GM12878 (cell line): Measurements from ENCODE around the gene BTBD19. TPM values are rescaled to one million over a fixed set of nuclear protein-coding genes. Genes with fewer than 3 reads are reported as not detected.

Experiments
- ATF7 ChIP-seq: fragments of 450-650 bp; IDR thresholded peaks from 2 replicates; pipeline ENCODE4 v1.6.1; 2016; ENCODE audit warnings: low read depth, mild to moderate bottlenecking
- CBFB ChIP-seq: IDR thresholded peaks from 2 replicates; pipeline ENCODE4 v1.6.1; 2016; ENCODE audit warnings: antibody characterized with exemption, low read depth
- CEBPB ChIP-seq, 2 experiments: fragments of 150-350 bp in 1 of 2; IDR thresholded peaks; 2 replicates each; pipeline ENCODE4 v1.6.1; 2012 to 2014; ENCODE audit warnings: low read depth in 2 of 2, low read length in 2 of 2, borderline replicate concordance in 1 of 2, inconsistent platforms in 1 of 2
- CUX1 ChIP-seq: IDR thresholded peaks from 2 replicates; pipeline ENCODE4 v1.6.1; 2012; ENCODE audit warnings: improper control_type of control experiment, low read depth, low read length; ENCODE audit not compliant: insufficient replicate concordance
- EZH2 ChIP-seq: IDR thresholded peaks from 2 replicates; pipeline ENCODE4 v1.6.1; 2012; ENCODE audit warnings: low read depth, mild to moderate bottlenecking, control low read depth, inconsistent platforms, low read length, borderline replicate concordance; ENCODE audit not compliant: control insufficient read depth
- FOXK2 ChIP-seq: fragments of 450-650 bp; IDR thresholded peaks from 2 replicates; pipeline ENCODE4 v1.6.1; 2017; ENCODE audit warnings: mild to moderate bottlenecking, moderate library complexity
- HSF1 ChIP-seq: fragments of 150-350 bp; IDR thresholded peaks from 2 replicates; pipeline ENCODE4 v1.6.1; 2014; ENCODE audit warnings: mild to moderate bottlenecking, low read depth, low read length
- IKZF1 ChIP-seq: fragments of 450-650 bp; conservative IDR thresholded peaks from 2 replicates; pipeline ENCODE4 v1.6.1; 2017; ENCODE audit warnings: antibody characterized with exemption, mild to moderate bottlenecking
- JUND ChIP-seq: IDR thresholded peaks from 2 replicates; pipeline ENCODE4 v1.6.1; 2012; ENCODE audit warnings: low read depth, mild to moderate bottlenecking, low read length, improper control_type of control experiment, moderate library complexity
- KLF5 ChIP-seq: fragments of 450-650 bp; IDR thresholded peaks from 2 replicates; pipeline ENCODE4 v1.6.1; 2014; ENCODE audit warnings: mild to moderate bottlenecking; ENCODE audit not compliant: partially characterized antibody
- LARP7 ChIP-seq: fragments of 450-650 bp; IDR thresholded peaks from 2 replicates; pipeline ENCODE4 v1.6.1; 2017; ENCODE audit warnings: mild to moderate bottlenecking
- MAX ChIP-seq: IDR thresholded peaks from 2 replicates; pipeline ENCODE4 v1.6.1; 2012; ENCODE audit warnings: low read depth, low read length, improper control_type of control experiment
- NFXL1 ChIP-seq: fragments of 450-650 bp; IDR thresholded peaks from 2 replicates; pipeline ENCODE4 v1.6.1; 2017; ENCODE audit warnings: antibody characterized with exemption, mild to moderate bottlenecking, borderline replicate concordance
- NFYA ChIP-seq: IDR thresholded peaks from 2 replicates; pipeline ENCODE4 v1.6.1; 2011; ENCODE audit warnings: low read depth, mild to moderate bottlenecking, low read length, improper control_type of control experiment, borderline replicate concordance
- NFYB ChIP-seq: IDR thresholded peaks from 2 replicates; pipeline ENCODE4 v1.6.1; 2011; ENCODE audit warnings: low read depth, mild to moderate bottlenecking, low read length, improper control_type of control experiment, moderate library complexity; ENCODE audit not compliant: insufficient read depth
- PKNOX1 ChIP-seq: fragments of 450-650 bp; IDR thresholded peaks from 2 replicates; pipeline ENCODE4 v1.6.1; 2016; ENCODE audit warnings: mild to moderate bottlenecking
- POLR2AphosphoS2 ChIP-seq: IDR thresholded peaks from 2 replicates; pipeline ENCODE4 v1.6.1; 2011; ENCODE audit warnings: low read depth, mild to moderate bottlenecking, low read length, improper control_type of control experiment, moderate library complexity
- RUNX3 ChIP-seq: IDR thresholded peaks from 2 replicates; pipeline ENCODE4 v1.6.1; 2012; ENCODE audit warnings: low read length, inconsistent platforms
- SIN3A ChIP-seq: IDR thresholded peaks from 2 replicates; pipeline ENCODE4 v1.6.1; 2012; ENCODE audit warnings: low read depth, low read length, improper control_type of control experiment
- SMAD1 ChIP-seq: fragments of 450-650 bp; IDR thresholded peaks from 2 replicates; pipeline ENCODE4 v1.6.1; 2018; ENCODE audit warnings: mild to moderate bottlenecking, low read depth; ENCODE audit not compliant: partially characterized antibody
- SMC3 ChIP-seq: IDR thresholded peaks from 2 replicates; pipeline ENCODE4 v1.6.1; 2011; ENCODE audit warnings: low read length, improper control_type of control experiment, borderline replicate concordance
- YY1 ChIP-seq: IDR thresholded peaks from 2 replicates; pipeline ENCODE4 v1.6.1; 2011; ENCODE audit warnings: low read depth, mild to moderate bottlenecking, low read length
- ZBED1 ChIP-seq: IDR thresholded peaks from 2 replicates; pipeline ENCODE4 v1.6.1; 2016; ENCODE audit warnings: borderline replicate concordance
- ZNF274 ChIP-seq: IDR thresholded peaks from one replicate; pipeline ENCODE4 v1.8.0; 2011; ENCODE audit not compliant: insufficient read length, insufficient read depth
- polyA plus RNA-seq, 11 experiments: library from polyadenylated mRNA; depleted of rRNA in 4 of 11; unstranded in 6 of 11; stranded (reverse) in 5 of 11; fragments of >200 nt; fragmentation: Nextera tagmentation in 4 of 11; fragmentation: Illumina TruSeq in 1 of 11; extraction: Ambion mirVana in 4 of 11; extraction: Trizol in 1 of 11; gene quantifications; 1 replicate in 1 of 11; 2 replicates in 10 of 11; pipeline versions ENCODE4 v1.2.1 to v1.2.3, GENCODE V29; 2011 to 2016; ENCODE audit warnings: inconsistent platforms in 2 of 11, missing spikeins in 2 of 11, low read depth in 1 of 11
- total RNA-seq, 4 experiments: library from RNA; depleted of rRNA in 3 of 4; stranded (reverse); fragments of >200 nt in 3 of 4; fragmentation: Illumina TruSeq in 1 of 4; extraction: Trizol in 1 of 4; gene quantifications; 2 replicates each; pipeline versions ENCODE4 v1.2.1 to v1.2.3, GENCODE V29; 2013 to 2021

The BTBD19 gene
- total and polyA plus RNA-seq, 10 of the 15 experiments (the other 5 are each of a cell fraction or from before 2014, with no cell fraction given) = 0.13 to 2.7 (median 0.42) TPM

- TF ChIP-seq JUND (no peak), HSF1 (no peak), ATF7 (peak; percentile 61), PKNOX1 (peak; percentile 85), CBFB (peak; percentile 100), SMAD1 (peak; percentile 99), SIN3A (no peak), ZNF274 (no peak), FOXK2 (no peak), SMC3 (no peak), YY1 (peak; percentile 54; the same call in 1 of the 2 replicates), IKZF1 (peak; percentile 79), NFYA (no peak), KLF5 (peak; percentile 90), CEBPB (IDR thresholded peaks at IDR 0.05; ENCODE audit: borderline replicate concordance in 1 of 2, low read depth in 2 of 2, low read length in 2 of 2) (peak in 1 of 2 experiments; percentile 91; a peak in 1 of 4 replicates), CUX1 (no peak), RUNX3 (peak; percentile 64), NFXL1 (no peak), EZH2 (no peak), LARP7 (no peak), NFYB (no peak), POLR2AphosphoS2 (peak; percentile 99), MAX (no peak), ZBED1 (peak; percentile 100)
These were observed 11.4 kb downstream of the BTBD19 start (continued) for GRCh38 chr1:44819608-44820327.
